Activated T-cell treated with anti-CD3 and anti-CD28 coated beads for 24 hours (primary cell): Measurements from ENCODE around the gene TGFBR3.

ENCODE experiments used
- DNase-seq: peaks from one replicate; pipeline ENCODE4 v3.0.0-alpha.2; 2020; ENCODE audit warnings: low read depth

The TGFBR3 gene

DNA sequence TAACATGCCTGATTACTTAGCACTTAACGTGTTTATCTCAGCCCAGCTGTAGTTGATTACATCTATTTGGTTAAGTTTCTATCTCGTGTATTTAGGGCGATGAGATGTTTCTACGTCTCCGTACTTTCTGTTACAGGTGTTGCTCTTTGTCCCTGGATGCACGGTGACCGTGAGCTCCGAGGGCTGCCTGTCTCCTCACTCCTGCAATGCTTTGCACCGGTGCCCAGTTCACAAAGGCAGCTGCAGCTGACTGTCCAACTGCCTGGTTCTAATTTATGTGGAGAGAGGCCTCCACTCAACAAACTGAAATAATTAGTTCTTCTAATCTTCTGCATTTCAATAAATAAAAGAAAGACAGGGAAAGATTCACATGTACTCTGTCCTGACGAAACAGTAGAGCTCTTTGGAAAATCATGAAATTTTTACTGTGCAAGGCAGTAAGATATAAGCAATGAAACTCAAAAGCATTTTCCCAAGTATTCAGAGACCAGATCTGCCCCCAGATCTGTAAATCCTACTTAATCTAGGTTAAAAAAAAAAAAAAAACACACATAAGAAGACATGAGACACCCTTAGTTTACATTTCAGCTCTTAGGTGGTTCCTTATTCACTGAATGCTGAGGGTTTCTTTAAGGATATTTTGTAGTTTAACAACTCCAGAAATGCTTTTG is 108.2 kb downstream of the TGFBR3 start:
- no peak for DNase-seq

DNA sequence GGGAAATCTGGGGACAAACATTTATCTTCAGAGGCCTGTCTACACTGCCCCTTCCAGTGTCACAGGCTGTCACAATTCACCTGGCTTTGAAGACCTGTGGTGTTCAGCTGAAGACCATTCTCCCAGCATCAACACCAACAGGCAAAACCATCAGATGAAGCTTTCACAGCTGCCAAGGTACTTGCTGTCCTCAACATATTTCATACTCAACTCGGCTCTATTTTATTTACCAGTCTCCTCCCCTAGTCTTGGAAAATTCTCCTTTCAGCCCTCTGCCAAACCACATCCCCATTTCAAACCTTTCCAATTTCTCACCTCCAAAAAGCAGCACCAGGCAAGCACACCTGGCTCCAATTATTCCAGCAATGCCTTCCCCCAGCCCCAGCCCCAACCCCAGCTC is 108.8 kb downstream of the TGFBR3 start:
- DNase-seq = no peak

DNA sequence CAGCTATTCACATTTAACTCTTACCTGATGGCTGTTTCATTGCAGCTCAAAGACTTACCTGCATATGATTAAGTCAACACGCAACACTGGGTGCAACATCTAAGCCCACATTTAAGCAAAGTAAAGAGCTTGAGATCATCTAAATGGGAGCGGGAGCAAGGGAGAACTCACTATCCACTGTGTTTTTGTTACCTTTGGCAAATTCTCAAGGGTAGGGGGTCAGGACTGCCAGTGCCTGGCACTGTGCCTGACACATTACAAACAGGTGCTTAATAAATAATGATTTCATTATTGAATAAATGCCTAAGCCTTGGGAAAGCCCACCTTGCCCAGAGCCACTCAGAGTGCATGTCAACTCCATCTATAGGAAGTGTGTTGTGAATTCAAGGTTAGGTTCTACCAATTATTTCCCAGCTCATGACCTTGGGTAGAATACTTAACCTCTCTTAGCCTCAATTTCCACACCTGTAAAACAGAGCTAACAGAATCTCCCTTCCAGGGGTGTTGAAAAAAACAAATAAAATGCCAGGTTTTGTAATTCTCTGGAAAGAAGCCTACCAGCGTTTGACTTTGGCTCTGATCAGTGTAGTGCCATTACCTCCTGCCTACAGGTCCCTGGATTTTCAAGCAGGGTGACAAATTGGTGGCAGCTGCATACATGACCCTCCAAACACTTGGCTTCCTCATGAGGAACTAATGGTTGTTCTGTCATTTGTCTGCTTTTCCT is 109.7 kb downstream of the TGFBR3 start:
- DNase-seq = no peak

DNA sequence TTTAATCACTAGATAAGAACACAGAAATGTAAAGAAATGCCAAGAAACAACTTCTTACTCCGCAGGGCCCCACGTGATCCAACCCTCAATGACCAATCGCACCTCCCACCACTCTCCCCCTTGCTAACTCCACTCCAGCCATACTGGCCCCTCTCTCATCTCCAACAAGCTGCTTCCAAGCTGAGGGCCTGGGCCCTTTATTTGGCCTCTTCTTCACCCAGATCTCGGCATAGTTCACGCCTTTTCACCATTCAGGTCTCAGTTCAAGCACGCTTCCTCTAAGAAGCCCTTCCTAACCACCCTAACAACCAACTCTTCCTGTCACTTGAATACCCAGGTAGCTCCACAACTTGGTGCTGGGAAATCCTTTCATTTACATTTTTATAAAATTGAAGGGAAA is 110.7 kb downstream of the TGFBR3 start:
- DNase-seq = no peak

DNA sequence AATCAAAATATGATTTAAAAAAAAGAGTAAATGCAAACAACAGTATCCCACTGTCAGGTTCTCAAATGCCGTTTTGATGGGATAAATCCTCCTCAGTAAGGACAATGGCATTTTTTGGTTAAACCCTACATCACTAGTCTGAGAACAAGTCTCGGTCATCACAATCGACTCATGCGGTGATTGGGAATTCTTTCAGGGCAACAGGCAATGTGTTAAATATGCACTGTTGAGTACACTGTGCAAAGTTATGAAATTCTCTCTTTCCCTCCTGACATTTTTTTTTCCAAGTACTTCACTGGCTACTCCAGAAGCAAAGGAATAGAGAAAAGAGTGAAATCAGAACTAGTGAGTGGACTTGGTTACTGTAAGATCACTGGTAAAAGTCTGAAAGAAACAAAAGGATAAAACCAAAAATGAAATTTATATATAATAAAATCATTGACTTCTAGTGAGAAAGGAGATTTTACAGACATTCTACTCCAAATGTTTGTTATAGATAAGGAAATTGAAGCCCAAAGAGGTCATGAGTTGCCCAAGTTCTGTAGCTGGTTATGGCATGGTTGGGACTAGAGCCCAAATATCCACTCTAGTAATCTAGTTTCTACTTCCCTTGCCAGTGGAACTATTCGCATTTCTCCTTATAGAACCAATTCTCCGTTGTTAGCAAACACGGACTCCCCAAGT is 111.3 kb downstream of the TGFBR3 start:
- no peak for DNase-seq

DNA sequence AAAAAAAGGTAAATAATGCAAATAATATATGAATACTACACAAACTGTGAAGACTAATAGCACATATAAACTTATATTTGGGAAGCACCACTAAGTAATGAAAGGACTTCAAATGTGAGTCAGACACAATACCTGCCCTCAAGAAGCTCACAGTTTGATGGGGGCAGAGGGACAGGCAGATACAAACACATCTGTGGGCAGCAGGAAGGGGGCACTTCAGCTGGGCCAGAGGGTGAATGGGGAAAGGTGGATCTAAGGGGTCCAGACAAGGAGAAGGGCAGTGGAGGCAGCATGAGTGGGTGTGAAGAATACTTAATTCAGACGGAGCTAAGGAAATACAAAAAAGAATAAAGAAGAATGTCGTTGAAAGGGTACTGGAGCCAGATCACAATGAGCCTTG is 114.2 kb downstream of the TGFBR3 start:
- no peak for DNase-seq

DNA sequence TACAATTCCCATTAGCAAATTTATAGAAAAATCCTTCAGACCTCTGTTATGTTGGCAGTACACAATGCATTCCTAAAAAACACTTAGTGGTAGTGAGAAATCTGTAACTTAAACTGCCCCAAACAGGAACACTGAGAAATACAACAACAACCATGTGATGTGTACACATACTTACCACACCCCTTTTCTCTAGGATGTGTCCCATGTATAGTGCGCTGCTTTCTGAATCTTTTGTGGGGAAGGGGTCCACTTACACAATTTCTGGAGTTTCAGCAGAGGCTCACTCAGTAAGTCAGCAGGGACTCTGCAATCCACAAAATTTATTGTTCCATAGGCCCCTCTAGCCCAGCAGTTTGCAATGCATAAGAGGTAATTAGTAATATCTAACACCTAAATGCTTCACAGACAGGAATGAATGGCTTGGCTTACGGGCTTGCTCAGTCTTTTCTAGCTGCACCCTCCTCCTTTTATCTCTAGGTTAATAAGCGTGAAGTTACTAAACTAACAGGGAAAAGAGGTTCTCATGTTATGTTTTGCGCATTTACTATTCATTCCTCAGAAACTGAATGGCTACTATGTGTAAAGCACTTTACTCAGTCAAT is 115.2 kb downstream of the TGFBR3 start:
- DNase-seq = no peak

DNA sequence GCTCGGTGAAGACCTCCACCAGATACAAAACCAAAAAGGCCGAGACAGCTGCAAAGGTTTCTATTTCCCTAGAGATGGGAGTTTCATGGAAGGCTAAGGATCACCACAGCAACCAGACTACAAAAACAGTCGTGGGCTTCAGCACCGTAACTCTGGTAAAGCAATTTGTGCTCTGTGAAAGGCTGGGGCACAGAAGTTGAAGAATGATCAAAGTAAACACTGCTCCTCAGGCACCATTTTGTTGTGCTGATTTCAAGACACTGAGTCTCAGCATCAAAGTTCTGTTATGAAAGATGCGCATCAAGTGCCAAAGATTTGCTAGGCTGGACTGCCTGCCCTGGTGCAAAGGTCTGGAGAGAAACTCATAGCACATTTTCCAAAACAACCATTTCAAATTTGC is 116.2 kb downstream of the TGFBR3 start:
- no peak for DNase-seq

DNA sequence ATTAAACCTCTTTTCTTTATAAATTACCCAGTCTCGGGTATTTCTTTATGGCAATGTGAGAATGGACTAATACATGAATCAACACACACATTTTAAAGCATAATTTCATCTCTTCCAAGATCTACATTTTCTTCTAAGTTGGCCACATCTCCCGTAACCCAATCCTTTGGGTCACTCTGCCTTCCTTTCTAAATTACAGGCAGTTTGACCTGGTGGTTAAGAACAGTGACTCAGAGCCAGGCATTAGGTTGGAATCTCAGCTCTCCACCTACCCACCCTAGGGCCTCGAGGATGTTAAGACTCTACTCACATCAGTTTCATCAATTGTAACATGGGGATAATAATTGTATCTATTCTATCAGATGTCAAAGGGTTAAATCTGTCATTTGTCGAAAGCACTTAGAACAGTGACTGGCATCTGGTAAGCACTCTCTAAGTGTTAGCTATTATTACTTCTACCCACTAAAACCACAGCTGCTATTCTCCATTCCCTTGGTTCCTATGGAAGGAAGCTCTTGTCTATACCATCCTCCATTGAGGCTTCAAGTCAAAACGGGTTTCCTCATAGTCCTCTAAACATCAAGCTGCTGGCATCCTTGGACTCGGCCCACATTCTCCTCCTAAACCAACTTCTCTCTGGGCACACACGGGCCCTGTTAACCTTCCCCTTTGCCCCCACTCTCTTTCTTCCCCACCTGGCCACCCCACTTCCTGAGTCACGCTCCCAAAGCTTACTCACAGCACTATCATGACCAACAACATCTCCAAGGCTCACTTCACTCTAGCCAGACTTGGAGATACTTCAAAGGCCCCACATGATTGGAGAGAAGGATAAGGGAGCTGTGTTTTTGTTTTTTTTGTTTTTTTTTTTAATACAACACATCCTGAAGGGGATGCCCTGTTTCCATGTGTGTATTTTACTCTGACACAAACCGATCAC is 116.9 kb downstream of the TGFBR3 start:
- no peak for DNase-seq

DNA sequence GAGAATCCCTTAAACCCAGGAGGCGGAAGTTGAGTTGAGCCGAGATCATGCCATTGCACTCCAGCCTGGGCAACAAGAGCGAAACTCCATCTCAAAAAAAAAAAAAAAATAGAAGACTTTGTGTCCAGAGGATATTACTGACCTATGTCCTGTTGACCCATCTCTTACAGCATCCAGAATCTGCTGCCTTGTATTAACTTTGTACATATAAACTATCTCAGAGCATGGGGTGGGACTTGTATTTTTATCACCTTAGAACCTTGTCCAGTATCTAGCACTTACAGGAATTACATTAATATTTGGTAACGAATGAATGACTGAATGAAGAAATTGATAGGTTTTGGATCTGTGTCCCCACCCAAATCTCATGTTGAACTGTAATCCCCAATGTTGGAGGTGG is 117.8 kb downstream of the TGFBR3 start:
- no peak for DNase-seq

DNA sequence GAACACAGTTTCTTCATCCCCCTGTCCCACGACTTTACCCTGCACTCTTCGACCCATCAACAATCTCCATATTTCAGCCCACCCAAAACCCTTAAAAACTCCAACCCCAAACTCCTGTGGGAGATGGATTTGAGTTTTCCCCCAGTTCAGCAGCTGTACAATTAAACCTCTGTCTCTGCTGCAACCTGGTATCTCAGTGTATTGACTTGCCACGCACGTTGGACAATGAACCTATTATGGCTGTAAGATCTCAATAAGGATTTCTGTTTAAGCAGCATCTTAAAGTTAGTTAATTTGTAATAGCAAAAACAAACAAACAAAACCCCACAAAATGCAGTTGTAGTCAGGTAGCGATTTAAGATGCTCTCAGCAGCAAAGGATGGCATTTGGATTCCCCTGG is 119.1 kb downstream of the TGFBR3 start:
- no peak for DNase-seq

DNA sequence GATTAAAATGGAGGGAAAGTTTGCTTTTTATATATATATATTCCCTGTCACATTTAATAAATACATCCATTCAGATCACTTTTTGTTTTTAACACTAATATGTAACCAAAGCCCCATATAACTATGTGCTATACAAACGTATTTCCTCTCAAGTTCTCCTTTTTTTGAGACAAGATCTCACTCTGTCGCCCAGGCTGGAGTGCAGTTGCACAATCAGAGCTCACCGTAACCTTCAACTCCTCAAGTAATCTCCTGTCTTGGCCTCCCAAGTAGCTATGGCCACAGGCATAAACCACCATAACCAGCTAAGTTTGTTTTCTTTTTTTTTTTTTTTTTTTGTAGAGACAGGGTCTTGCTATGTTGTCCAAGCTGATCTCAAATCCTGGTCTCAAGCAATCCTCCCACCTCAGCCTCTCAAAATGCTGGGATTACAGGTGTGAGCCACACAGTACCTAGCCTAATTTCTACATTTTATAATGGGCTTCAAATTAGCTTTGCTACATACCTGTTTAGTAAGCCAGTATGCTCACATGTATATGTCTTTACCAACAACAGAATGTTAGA is 120.0 kb downstream of the TGFBR3 start:
- DNase-seq = no peak

DNA sequence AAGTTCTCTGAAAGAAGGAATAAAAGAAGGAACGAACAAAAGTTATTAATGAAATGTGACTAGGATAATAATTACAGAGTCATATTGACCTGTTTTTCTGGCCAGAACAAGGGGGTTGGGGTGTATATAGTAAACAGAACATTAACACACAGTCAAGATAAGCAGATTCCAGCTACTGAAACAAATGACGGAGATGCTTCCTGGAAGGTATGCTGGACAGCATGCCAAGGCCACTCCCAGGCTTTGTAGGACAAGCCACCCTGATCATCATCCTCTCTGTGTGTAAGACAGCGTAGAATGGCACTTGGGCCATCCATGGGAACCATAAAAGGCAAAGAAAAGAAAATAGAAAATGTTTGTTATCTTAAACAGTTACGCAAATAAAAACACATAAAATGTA is 120.7 kb downstream of the TGFBR3 start:
- DNase-seq = no peak

DNA sequence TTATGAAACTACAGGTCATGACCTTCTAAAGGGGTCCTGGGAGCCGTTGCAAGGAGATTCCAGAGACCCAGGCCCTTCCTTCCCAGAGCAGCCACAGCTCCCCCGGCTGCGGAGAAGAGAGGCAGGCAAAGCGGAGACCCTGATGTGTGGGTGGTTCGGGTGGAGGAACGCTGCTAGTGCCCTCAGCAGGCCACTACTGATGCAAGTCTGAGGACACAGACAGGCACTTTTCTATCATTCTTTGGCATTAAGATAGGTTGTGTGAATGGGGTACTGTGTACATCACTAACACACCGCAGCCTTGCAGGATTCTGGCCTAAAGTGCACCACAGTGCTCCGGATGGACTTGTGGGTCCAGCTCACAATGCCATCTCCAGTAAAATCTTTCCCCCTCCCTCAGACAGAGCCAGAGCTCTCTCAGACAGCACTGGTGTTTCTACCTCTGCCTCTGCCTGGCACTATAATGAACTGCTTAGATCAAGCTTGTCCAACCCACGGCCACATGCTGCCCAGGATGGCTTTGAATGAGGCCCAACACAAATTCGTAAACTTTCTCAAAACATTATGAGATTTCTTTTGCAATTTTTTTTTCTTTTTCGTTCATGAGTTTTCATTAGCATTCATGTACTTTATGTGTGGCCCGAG is 121.4 kb downstream of the TGFBR3 start:
- DNase-seq = no peak

DNA sequence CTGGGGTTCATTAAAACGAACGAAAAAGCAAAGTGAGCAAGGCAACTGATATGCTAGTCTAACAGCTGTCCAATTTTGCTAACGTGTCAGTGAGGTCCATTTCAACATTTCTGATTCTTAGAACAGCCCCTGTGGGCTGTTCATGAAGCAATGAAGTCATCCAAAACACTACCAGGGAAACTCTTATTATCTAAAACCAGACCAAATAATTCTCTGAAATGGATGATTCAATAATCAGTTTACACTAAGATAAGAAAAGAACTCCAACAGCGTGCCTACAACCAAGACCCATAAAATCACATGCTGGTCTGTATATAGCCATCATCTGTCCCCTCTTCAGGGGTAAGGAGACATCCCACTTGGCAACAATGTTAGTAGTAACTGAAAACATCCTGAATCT is 122.7 kb downstream of the TGFBR3 start:
- DNase-seq = no peak

DNA sequence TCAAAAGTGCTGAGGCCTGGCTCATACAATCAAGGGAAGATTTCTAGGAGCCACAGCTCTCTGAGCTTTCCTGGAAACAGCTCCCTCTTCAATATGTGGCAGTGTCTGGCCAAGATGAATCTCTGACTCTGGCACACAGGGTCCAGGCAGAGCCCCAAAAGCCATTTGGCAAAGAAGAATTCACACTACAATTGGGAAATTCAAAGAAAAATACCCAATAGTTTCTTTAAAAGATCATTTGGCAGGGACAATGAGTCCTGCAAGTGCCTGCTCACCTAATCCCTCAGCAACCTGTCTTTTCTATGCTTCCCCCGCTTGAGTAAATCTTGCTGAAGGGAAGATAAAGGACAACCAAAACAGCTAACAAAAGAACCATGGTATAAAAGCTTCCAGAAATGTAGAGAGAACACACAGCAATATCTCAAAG is 124.6 kb downstream of the TGFBR3 start:
- no peak for DNase-seq

DNA sequence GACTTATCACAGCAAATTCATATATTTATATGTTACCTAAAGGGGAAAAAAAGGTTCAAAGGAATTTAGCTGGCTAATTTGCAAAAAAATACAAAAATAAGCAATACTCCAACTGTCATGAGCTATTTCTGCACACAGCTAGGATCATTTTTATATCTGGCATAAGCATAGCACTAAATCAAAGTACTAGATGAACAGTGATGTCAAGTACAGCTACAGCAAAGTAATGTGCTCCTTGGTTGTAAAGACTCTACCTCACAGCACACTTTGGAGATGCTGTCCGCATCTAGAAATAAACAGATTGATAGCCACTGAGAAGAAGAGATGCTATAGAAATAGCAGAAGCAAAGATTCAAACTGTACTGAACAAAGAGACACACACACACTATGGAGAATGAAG is 125.4 kb downstream of the TGFBR3 start:
- no peak for DNase-seq

DNA sequence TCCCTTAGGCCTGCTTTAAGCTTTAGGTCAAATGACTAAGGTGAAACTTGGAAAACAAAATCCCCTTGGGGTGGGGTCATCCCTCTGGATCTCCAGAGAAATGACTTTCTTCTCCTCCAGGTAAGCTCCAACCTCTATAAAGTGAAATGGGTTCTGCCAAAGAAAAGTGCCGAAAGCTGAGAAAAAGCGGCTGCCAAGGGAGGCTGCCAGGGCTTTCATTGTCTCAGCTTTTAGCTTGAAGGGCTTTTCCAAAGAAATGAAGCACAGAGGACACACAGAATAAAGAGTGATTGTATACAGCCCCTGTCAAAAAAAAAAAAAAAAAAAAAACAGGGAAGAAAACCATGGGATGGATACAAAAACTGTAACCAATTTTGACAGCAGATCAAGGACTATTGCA is 126.9 kb downstream of the TGFBR3 start:
- DNase-seq = no peak

DNA sequence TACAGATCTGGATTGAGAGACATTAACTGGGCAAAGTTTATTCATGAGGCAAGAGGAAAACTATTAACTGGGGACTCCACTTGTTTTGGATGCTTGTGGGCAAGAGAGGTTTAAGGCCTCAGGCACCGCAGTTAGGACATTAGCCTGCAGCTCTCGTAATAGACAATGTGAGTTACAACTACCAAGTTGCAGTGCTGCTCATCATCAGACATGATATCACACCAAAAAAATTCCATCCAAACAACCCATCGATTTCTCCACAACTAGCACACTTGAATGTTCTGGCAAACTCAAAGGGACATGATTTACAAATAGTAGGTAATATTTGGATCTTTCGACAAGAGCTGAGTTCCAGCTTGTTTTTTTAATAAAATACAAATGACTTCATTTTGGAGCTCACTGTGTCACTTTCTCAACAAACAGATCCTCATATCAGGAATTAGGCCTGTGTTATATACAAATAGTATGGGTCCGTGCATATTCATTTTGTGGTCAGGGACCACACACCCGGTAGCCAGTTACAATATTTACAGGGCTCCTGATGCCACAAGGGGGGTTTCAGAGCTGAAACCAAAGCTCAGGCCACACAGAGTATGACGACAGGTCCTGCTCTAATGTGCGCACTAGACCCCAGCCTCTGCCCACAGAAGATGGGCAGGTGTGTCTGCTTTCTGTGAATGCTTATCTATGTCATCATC is 128.0 kb downstream of the TGFBR3 start:
- DNase-seq = no peak

DNA sequence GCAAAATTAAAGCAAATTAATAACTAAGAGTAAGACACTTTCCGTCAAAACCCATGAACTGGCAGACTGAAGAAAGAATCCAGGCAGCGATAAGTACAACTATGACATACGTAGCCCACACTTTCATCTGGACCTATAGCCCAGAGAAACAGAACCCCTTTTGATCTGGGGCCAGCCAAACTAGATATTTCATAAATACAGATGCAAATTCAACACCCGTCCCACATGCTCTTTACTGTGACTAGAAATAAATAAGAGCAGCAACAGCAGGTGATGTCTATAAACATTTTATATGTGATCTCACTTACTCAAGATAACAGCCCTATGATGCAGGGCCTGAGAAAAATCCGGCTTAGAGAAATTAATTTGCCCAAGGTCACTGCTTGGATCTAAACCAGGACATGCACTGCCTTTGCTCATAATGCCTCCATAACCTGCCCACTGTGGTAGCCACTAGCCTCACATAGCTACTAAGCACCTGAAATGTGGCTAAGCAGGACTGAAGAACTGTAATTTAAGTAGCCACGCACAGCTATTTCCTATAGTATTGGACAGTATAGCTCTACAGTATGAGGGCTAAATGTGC is 130.2 kb downstream of the TGFBR3 start:
- DNase-seq = no peak
